Hepatocyte (in vitro differentiated cells): ENCODE results near the gene FAM180B. TPM values are rescaled to one million over a fixed set of nuclear protein-coding genes. Genes with fewer than 3 reads are reported as not detected.
"Not testable (repeated sequence)": the region's sequence is repeated elsewhere in the genome, so short reads cannot be mapped to it uniquely, and the experiment has no call there.

ENCODE experiments used
- DNase-seq: peaks from one replicate; pipeline ENCODE4 v3.0.0-alpha.2; 2016; ENCODE audit warnings: low spot score
- H2AFZ ChIP-seq: fragments of 200-600 bp; sonication (generic); 2 replicates; pipeline ENCODE4 v1.6.0; 2016; ENCODE audit warnings: antibody characterized with exemption, mild to moderate bottlenecking
- H3K27ac ChIP-seq: fragments of 200-600 bp; sonication (generic); 2 replicates; pipeline ENCODE4 v1.5.1; 2016; ENCODE audit warnings: mild to moderate bottlenecking
- H3K27me3 ChIP-seq: fragments of 200-600 bp; sonication (generic); 2 replicates; pipeline ENCODE4 v1.6.1; 2016
- H3K36me3 ChIP-seq: fragments of 200-600 bp; sonication (generic); replicated peaks from 2 replicates; pipeline ENCODE4 v1.5.1; 2016; ENCODE audit warnings: low read depth; ENCODE audit not compliant: insufficient read depth
- H3K4me1 ChIP-seq: fragments of 200-600 bp; sonication (generic); 2 replicates; pipeline ENCODE4 v1.5.1; 2016; ENCODE audit warnings: mild to moderate bottlenecking, moderate library complexity; ENCODE audit not compliant: insufficient read depth
- H3K4me2 ChIP-seq: fragments of 200-600 bp; sonication (generic); 2 replicates; pipeline ENCODE4 v1.6.0; 2016
- H3K4me3 ChIP-seq: fragments of 200-600 bp; sonication (generic); 2 replicates; pipeline ENCODE4 v1.5.1; 2016; ENCODE audit warnings: mild to moderate bottlenecking
- H3K79me2 ChIP-seq: fragments of 200-600 bp; sonication (generic); 2 replicates; pipeline ENCODE4 v1.6.0; 2017; ENCODE audit warnings: mild to moderate bottlenecking
- H3K9me2 ChIP-seq: fragments of 200-600 bp; sonication (generic); replicated peaks from 2 replicates; pipeline ENCODE4 v1.6.0; 2017; ENCODE audit warnings: mild to moderate bottlenecking; ENCODE audit not compliant: insufficient read depth
- H3K9me3 ChIP-seq: fragments of 200-600 bp; sonication (generic); 2 replicates; pipeline ENCODE4 v1.5.1; 2016; ENCODE audit warnings: low read depth, mild to moderate bottlenecking
- H4K20me1 ChIP-seq: fragments of 200-600 bp; sonication (generic); 2 replicates; pipeline ENCODE4 v1.6.0; 2016; ENCODE audit warnings: mild to moderate bottlenecking; ENCODE audit not compliant: insufficient read depth, poor library complexity, severe bottlenecking
- CTCF ChIP-seq: fragments of 200-600 bp; sonication (generic); IDR thresholded peaks from 2 replicates; pipeline ENCODE4 v1.5.1; 2016; ENCODE audit warnings: antibody characterized with exemption, mild to moderate bottlenecking; ENCODE audit not compliant: poor library complexity
- EZH2 ChIP-seq: fragments of 200-600 bp; sonication (generic); IDR thresholded peaks from 2 replicates; pipeline ENCODE4 v1.6.1; 2016; ENCODE audit warnings: antibody characterized with exemption, mild to moderate bottlenecking, borderline replicate concordance
- EZH2phosphoT487 ChIP-seq: fragments of 200-600 bp; sonication (generic); IDR thresholded peaks from one replicate; pipeline ENCODE4 v1.6.1; 2018; ENCODE audit warnings: antibody characterized with exemption, mild to moderate bottlenecking, low read depth, moderate library complexity; ENCODE audit not compliant: unreplicated experiment, severe bottlenecking
- WGBS: methylation state at CpG from one replicate; pipeline ENCODE4 v1.1.6; 2016; ENCODE audit warnings: low lambda C conversion rate; ENCODE audit errors: missing lambda C conversion rate; 5-methylcytosine and 5-hydroxymethylcytosine counted together
- polyA plus RNA-seq: library from polyadenylated mRNA; unstranded; fragments of >200 nt; fragmentation: Nextera tagmentation; extraction: Ambion mirVana; gene quantifications from 2 replicates; pipeline ENCODE4 v1.2.1, GENCODE V29; 2016
- small RNA-seq: library from RNA; depleted of rRNA; stranded (forward); fragments of <200 nt; gene quantifications from one replicate; pipeline ENCODE3, GENCODE V24; 2014
- total RNA-seq: library from RNA; depleted of rRNA; stranded (reverse); fragments of >200 nt; gene quantifications from 2 replicates; pipeline ENCODE4 v1.2.3, GENCODE V29; 2014

Gene FAM180B
- total and polyA plus RNA-seq, 2 experiments from 2014 or later = 0.50 TPM; not detected in 1

GRCh38 chr11:47626234-47626633, 39.8 kb downstream of the FAM180B start:
- Histone ChIP-seq H3K36me3 (peaks cover 5% of the 10 kb centered on the region), H3K4me1 (peaks cover 5% of the 10 kb centered on the region), H3K4me3 (no peak overlapping the region), H4K20me1 (no peaks in the 10 kb centered on the region), H3K9me3 (no peaks in the 10 kb centered on the region), H3K27me3 (no peaks in the 10 kb centered on the region), H3K27ac (no peak overlapping the region), H3K9me2 (no peaks in the 10 kb centered on the region), H2AFZ (no peak overlapping the region), H3K4me2 (no peak overlapping the region), H3K79me2 (no peaks in the 10 kb centered on the region)
- TF ChIP-seq EZH2 (no peak), CTCF (no peak), EZH2phosphoT487 (no peak)
- 97% methylated on average over 8 of the region's 8 CpGs for WGBS
- DNase-seq = no peak

- Histone ChIP-seq H2AFZ (no peak overlapping the region), H3K4me3 (no peak overlapping the region), H3K36me3 (peaks cover 5% of the 10 kb centered on the region), H3K4me2 (no peak overlapping the region), H3K9me2 (no peaks in the 10 kb centered on the region), H4K20me1 (no peaks in the 10 kb centered on the region), H3K9me3 (no peaks in the 10 kb centered on the region), H3K79me2 (no peaks in the 10 kb centered on the region), H3K27me3 (no peaks in the 10 kb centered on the region), H3K27ac (no peak overlapping the region), H3K4me1 (peaks cover 5% of the 10 kb centered on the region)
- DNase-seq = peak; percentile 48
- TF ChIP-seq EZH2 (no peak), CTCF (no peak), EZH2phosphoT487 (peak; percentile 72)
- 30% methylated on average over 4 of the region's 4 CpGs for WGBS
Measured at GRCh38 chr11:47628026-47628425, 41.5 kb downstream of the FAM180B start.

GRCh38 chr11:47631473-47631872, 45.0 kb downstream of the FAM180B start:
- no peak overlapping the region for H3K27ac ChIP-seq
- 77% methylated on average over 5 of the region's 5 CpGs for WGBS
- no peaks in the 10 kb centered on the region for H4K20me1 ChIP-seq
- no peaks in the 10 kb centered on the region for H3K79me2 ChIP-seq
- DNase-seq = no peak
- TF ChIP-seq EZH2phosphoT487 (no peak), CTCF (no peak), EZH2 (no peak)
- no peaks in the 10 kb centered on the region for H3K9me3 ChIP-seq
- no peak overlapping the region for H2AFZ ChIP-seq
- peaks cover 5% of the 10 kb centered on the region for H3K4me1 ChIP-seq
- H3K36me3 ChIP-seq = peaks cover 5% of the 10 kb centered on the region
- H3K27me3 ChIP-seq = no peaks in the 10 kb centered on the region
- H3K4me3 ChIP-seq = no peak overlapping the region
- H3K4me2 ChIP-seq = no peak overlapping the region
- no peaks in the 10 kb centered on the region for H3K9me2 ChIP-seq

- not testable (repeated sequence) for H3K4me2 ChIP-seq, H3K4me1 ChIP-seq, H3K27me3 ChIP-seq, H3K4me3 ChIP-seq, H3K9me2 ChIP-seq, H3K36me3 ChIP-seq, H4K20me1 ChIP-seq, H3K9me3 ChIP-seq, DNase-seq, H3K27ac ChIP-seq, H2AFZ ChIP-seq
- 98% methylated on average over 11 of the region's 11 CpGs for WGBS
- H3K79me2 ChIP-seq = peaks cover 25% of the 10 kb centered on the region
Measured at GRCh38 chr11:47636331-47636730, 49.9 kb downstream of the FAM180B start.

Small RNAs within 50 kb of the gene (small RNA-seq; reads per million reads assigned to genes)
- not detected for gene RN7SL652P
- not detected for gene RNU5E-10P

Other genes starting within 250 kb of the FAM180B start
- 0.68 and 1.4 TPM in 2 replicates for gene MYBPC3, start 234.0 kb upstream of the FAM180B start, total RNA-seq
- gene MYBPC3, start 234.0 kb upstream of the FAM180B start, polyA plus RNA-seq = 0.51 and 0.75 TPM in 2 replicates
- 0.13 and 1.1 TPM in 2 replicates for gene SPI1, start 208.1 kb upstream of the FAM180B start, total RNA-seq
- gene SPI1, start 208.1 kb upstream of the FAM180B start, polyA plus RNA-seq = 2.0 and 3.3 TPM in 2 replicates
- gene SLC39A13, start 178.1 kb upstream of the FAM180B start, total RNA-seq = 60.8 and 72.3 TPM in 2 replicates
- gene SLC39A13, start 178.1 kb upstream of the FAM180B start, polyA plus RNA-seq = 118 and 119 TPM in 2 replicates
- 95.8 and 103 TPM in 2 replicates for gene PSMC3, start 160.2 kb upstream of the FAM180B start, total RNA-seq
- 142 and 159 TPM in 2 replicates for gene PSMC3, start 160.2 kb upstream of the FAM180B start, polyA plus RNA-seq
- 0.44 TPM in 1 of 2 replicates, not detected in the other for gene RAPSN, start 137.5 kb upstream of the FAM180B start, total RNA-seq
- gene RAPSN, start 137.5 kb upstream of the FAM180B start, polyA plus RNA-seq = 0.34 and 0.46 TPM in 2 replicates
- gene CELF1, start 33.5 kb upstream of the FAM180B start, total RNA-seq = 82.7 and 84.6 TPM in 2 replicates
- gene CELF1, start 33.5 kb upstream of the FAM180B start, polyA plus RNA-seq = 59.1 and 70.3 TPM in 2 replicates
- gene PTPMT1, start 21.1 kb upstream of the FAM180B start, total RNA-seq = 112 and 120 TPM in 2 replicates
- 100 and 108 TPM in 2 replicates for gene PTPMT1, start 21.1 kb upstream of the FAM180B start, polyA plus RNA-seq
- gene KBTBD4, start 7.7 kb upstream of the FAM180B start, total RNA-seq = 18.0 and 18.2 TPM in 2 replicates
- 13.1 and 14.6 TPM in 2 replicates for gene KBTBD4, start 7.7 kb upstream of the FAM180B start, polyA plus RNA-seq
- 65.8 and 92.6 TPM in 2 replicates for gene NDUFS3, start 7.6 kb upstream of the FAM180B start, total RNA-seq
- gene NDUFS3, start 7.6 kb upstream of the FAM180B start, polyA plus RNA-seq = 107 and 125 TPM in 2 replicates
- gene C1QTNF4, start 7.7 kb downstream of the FAM180B start, total RNA-seq = 0.32 and 0.73 TPM in 2 replicates
- gene C1QTNF4, start 7.7 kb downstream of the FAM180B start, polyA plus RNA-seq = 0.50 and 1.0 TPM in 2 replicates
- gene MTCH2, start 55.9 kb downstream of the FAM180B start, total RNA-seq = 91.8 and 96.1 TPM in 2 replicates
- gene MTCH2, start 55.9 kb downstream of the FAM180B start, polyA plus RNA-seq = 130 and 171 TPM in 2 replicates
- gene AGBL2, start 128.7 kb downstream of the FAM180B start, total RNA-seq = 2.0 and 2.3 TPM in 2 replicates
- gene AGBL2, start 128.7 kb downstream of the FAM180B start, polyA plus RNA-seq = 2.0 and 5.8 TPM in 2 replicates
- gene FNBP4, start 180.7 kb downstream of the FAM180B start, total RNA-seq = 43.9 and 56.7 TPM in 2 replicates
- 41.6 and 48.7 TPM in 2 replicates for gene FNBP4, start 180.7 kb downstream of the FAM180B start, polyA plus RNA-seq